ENCODE results near the gene GUK1. TPM values are rescaled to one million over a fixed set of nuclear protein-coding genes. Genes with fewer than 3 reads are reported as not detected.

The GUK1 gene
- total and polyA plus RNA-seq, 2 of the 8 experiments (the other 6 are each of a cell fraction or from before 2014, with no cell fraction given) = 68.5 to 183 TPM

DNA sequence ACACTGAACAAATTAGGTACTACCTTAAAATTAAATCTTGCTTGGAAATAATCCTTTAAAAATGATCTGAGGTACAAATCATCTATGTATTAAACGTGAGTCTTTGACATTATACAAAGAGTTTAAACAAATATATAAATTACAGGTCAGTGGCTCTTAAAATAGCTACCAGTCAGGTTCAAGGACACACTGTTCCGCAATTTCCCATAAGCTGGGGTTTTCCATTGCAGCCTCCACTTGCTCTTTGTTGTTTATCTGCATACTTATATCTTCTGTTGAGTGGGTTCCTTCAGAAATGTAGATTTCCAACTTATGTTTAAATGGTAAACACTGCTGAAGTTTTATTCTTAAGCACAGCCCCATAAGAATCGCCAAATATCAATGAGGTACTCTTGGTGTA lies 25.3 kb upstream of the GUK1 start:
- CTCF ChIA-PET (ENCODE audit: partially characterized antibody) = interaction anchor here (1.0 kb wide), 1 partner anchor 16 kb away, joined by 3 read pairs; no protein-coding TSS in a partner anchor

More for the DNA sequence above, 25.3 kb upstream of the GUK1 start:
- H3K4me2 ChIP-seq (ENCODE audit: insufficient read depth in 1 of 2, low read depth in 2 of 2, low read length in 2 of 2) = no peak overlapping the region
- H3K79me1 ChIP-seq (ENCODE audit: low read depth, low read length) = no peaks in the 10 kb centered on the region
- H3K79me2 ChIP-seq (ENCODE audit: control insufficient read depth in 1 of 2, insufficient read depth in 2 of 2, low read length in 2 of 2) = no peaks in the 10 kb centered on the region
- H4K5ac ChIP-seq (ENCODE audit: insufficient read length, low read depth, low read length) = no peak overlapping the region
- H3K56ac ChIP-seq (replicated peaks; ENCODE audit: insufficient read length, low read depth, low read length) = no peak overlapping the region
- H3K9ac ChIP-seq (replicated peaks in 1 of 4; ENCODE audit: extremely low read depth in 1 of 4, low read depth in 3 of 4, low read length in 3 of 4) = no peak overlapping the region
- H4K91ac ChIP-seq (replicated peaks; ENCODE audit: insufficient read length, low read length) = no peak overlapping the region
- H3K9me3 ChIP-seq (ENCODE audit: insufficient read depth in 2 of 2, low read depth in 1 of 2, low read length in 1 of 2) = peaks cover 15 to 20% of the 10 kb centered on the region in 2 experiments
- H3K4me1 ChIP-seq (replicated peaks in 1 of 4; ENCODE audit: control insufficient read depth in 3 of 4, insufficient read depth in 4 of 4, low read length in 3 of 4) = peaks cover 0 to 3% (median 0%) of the 10 kb centered on the region in 4 experiments; a peak in 2 of 7 replicates
- no peaks in the 10 kb centered on the region for H4K20me1 ChIP-seq (replicated peaks in 1 of 2; ENCODE audit: control insufficient read depth in 1 of 2, insufficient read depth in 2 of 2, low read length in 2 of 2)
- peaks cover 2% of the 10 kb centered on the region; the same call in 1 of the 2 replicates for H3K23me2 ChIP-seq (ENCODE audit: low read depth, low read length)
- no peak overlapping the region for H3K4ac ChIP-seq (replicated peaks; ENCODE audit: insufficient read length, low read depth, low read length)
- 85% methylated on average over 3 of the region's 3 CpGs; no CpG with 5 or more reads in 1 of the 2 experiments for WGBS, 2 experiments (ENCODE audit: extremely low coverage in 1 of 2, insufficient coverage in 1 of 2, insufficient read length in 1 of 2, insufficient replicate concordance in 2 of 2, low coverage in 1 of 2, low lambda C conversion rate in 2 of 2, missing lambda C conversion rate in 1 of 2)
- no peak overlapping the region for H4K8ac ChIP-seq (ENCODE audit: extremely low read depth, insufficient read depth, low read length)
- no peak overlapping the region for H2BK120ac ChIP-seq (replicated peaks; ENCODE audit: low read depth, low read length)
- POLR2A ChIA-PET (ENCODE audit: partially characterized antibody) = interaction anchor here (0.9 kb wide), 1 partner anchor 60 kb away, joined by 3 read pairs; no protein-coding TSS in a partner anchor
- H2AK5ac ChIP-seq (ENCODE audit: low read depth, low read length) = no peak overlapping the region
- no peak overlapping the region for H3K27ac ChIP-seq (ENCODE audit: low read depth, low read length)
- no peak overlapping the region for H3K23ac ChIP-seq (ENCODE audit: insufficient read length)
- no peak for TF ChIP-seq CBX5 (IDR thresholded peaks at IDR 0.05; ENCODE audit: low read depth, low read length)
- no peak overlapping the region for H2AFZ ChIP-seq (ENCODE audit: low read length)
- no peak overlapping the region for H3K14ac ChIP-seq (ENCODE audit: insufficient read length)
- no peak overlapping the region for H3K18ac ChIP-seq (ENCODE audit: extremely low read depth, low read length)
- no peak overlapping the region for H2BK12ac ChIP-seq (ENCODE audit: low read depth, low read length)
- FAIRE-seq = no peak
- no peak overlapping the region for H2BK15ac ChIP-seq (ENCODE audit: low read length)
- H2BK20ac ChIP-seq (ENCODE audit: low read length) = no peak overlapping the region
- peaks cover 0 to 6% (median 4%) of the 10 kb centered on the region in 4 experiments; a peak in 2 of 7 replicates for H3K27me3 ChIP-seq (replicated peaks in 1 of 4; ENCODE audit: control insufficient read depth in 3 of 4, extremely low read depth in 1 of 4, insufficient read depth in 3 of 4, low read length in 3 of 4)
- no peaks in the 10 kb centered on the region for H3K36me3 ChIP-seq (ENCODE audit: control insufficient read depth in 2 of 4, insufficient read depth in 4 of 4, low read length in 3 of 4)
- no peak for DNase-seq (ENCODE audit: low read depth in 1 of 2, low spot score in 2 of 2)
- H2BK5ac ChIP-seq (ENCODE audit: low read depth, low read length) = no peak overlapping the region
- H3K4me3 ChIP-seq (ENCODE audit: extremely low read depth in 1 of 4, insufficient read depth in 2 of 4, low read depth in 3 of 4, low read length in 4 of 4) = no peak overlapping the region
